GM12878 (cell line): ENCODE results near the gene SNX2. TPM values are rescaled to one million over a fixed set of nuclear protein-coding genes. Genes with fewer than 3 reads are reported as not detected.

Experiments used
- ATAC-seq: fragments of 200-7000 bp; cut with Tn5 transposase; 3 replicates; pipeline ENCODE4 v1.9.1; 2020; ENCODE audit warnings: mild to moderate bottlenecking, moderate library complexity
- BruUV-seq: library from RNA; stranded (reverse); fragments of 400-500 nt; replicated peaks from 2 replicates; lab custom pipeline; 2021; lab: Mats Ljungman, UMichigan
- CTCF ChIA-PET: fragments of 300-600 bp; sonication (Branson Sonifier 250); formaldehyde crosslinking; extraction: SDS; loops from one replicate; lab custom pipeline; 2021; ENCODE audit warnings: inconsistent platforms; lab: Yijun Ruan, JAX
- POLR2A ChIA-PET: fragments of 350-600 bp; formaldehyde crosslinking; extraction: SDS; loops from one replicate; lab custom pipeline; 2021; ENCODE audit warnings: inconsistent platforms; lab: Charles Lee
- RAD21 ChIA-PET: fragments of 300-600 bp; sonication (Branson Sonifier 250); formaldehyde crosslinking; loops from one replicate; lab custom pipeline; 2023; ENCODE audit warnings: antibody characterized with exemption; ENCODE audit not compliant: unreplicated experiment; lab: Charles Lee
- SMC1A ChIA-PET: fragments of 300-600 bp; sonication (Branson Sonifier 250); formaldehyde crosslinking; loops from one replicate; lab custom pipeline; 2023; ENCODE audit not compliant: unreplicated experiment, uncharacterized antibody; lab: Charles Lee
- DNase-seq: peaks from one replicate; pipeline ENCODE4 v3.0.0-alpha.2; 2011; ENCODE audit warnings: low read depth, low spot score
- FAIRE-seq: peaks from 3 replicates; lab custom pipeline; 2011; peaks lifted over from hg19 to GRCh38; lab: Jason Lieb, UNC
- H2AFZ ChIP-seq: 2 replicates; pipeline ENCODE4 v1.6.0; 2011; ENCODE audit warnings: low read depth, low read length, control low read depth; ENCODE audit not compliant: control insufficient read depth
- H3K27ac ChIP-seq: 2 replicates; pipeline ENCODE4 v1.5.1; 2011; ENCODE audit warnings: control low read depth; ENCODE audit not compliant: control insufficient read depth, insufficient read depth
- H3K27me3 ChIP-seq, 2 experiments: replicated peaks in 1 of 2; 2 replicates each; pipeline versions ENCODE4 v1.6.0 to v1.6.1; 2011; ENCODE audit warnings: low read length in 1 of 2; ENCODE audit not compliant: control insufficient read depth in 2 of 2, insufficient read depth in 2 of 2
- H3K36me3 ChIP-seq, 2 experiments: 2 replicates each; pipeline ENCODE4 v1.5.1; 2011; ENCODE audit warnings: low read length in 1 of 2; ENCODE audit not compliant: control insufficient read depth in 2 of 2, insufficient read depth in 2 of 2
- H3K4me1 ChIP-seq: 2 replicates; pipeline ENCODE4 v1.6.1; 2011; ENCODE audit warnings: mild to moderate bottlenecking, low read length, moderate library complexity, mixed read lengths; ENCODE audit not compliant: control insufficient read depth, insufficient read depth
- H3K4me2 ChIP-seq: 2 replicates; pipeline ENCODE4 v1.6.0; 2011; ENCODE audit warnings: control low read depth; ENCODE audit not compliant: control insufficient read depth, insufficient read depth
- H3K4me3 ChIP-seq: fragments of 200-600 bp; sonication (generic); 2 replicates; pipeline ENCODE4 v1.5.1; 2016
- H3K79me2 ChIP-seq: 2 replicates; pipeline ENCODE4 v1.6.0; 2011; ENCODE audit warnings: low read length; ENCODE audit not compliant: control insufficient read depth, insufficient read depth
- H3K9ac ChIP-seq: 2 replicates; pipeline ENCODE4 v1.8.0; 2011; ENCODE audit warnings: low read length, control low read depth, mixed read lengths; ENCODE audit not compliant: control insufficient read depth, insufficient read depth
- H3K9me3 ChIP-seq: replicated peaks from 3 replicates; pipeline ENCODE4 v1.5.1; 2011; ENCODE audit warnings: mild to moderate bottlenecking, low read length; ENCODE audit not compliant: control insufficient read depth, insufficient read depth
- H4K20me1 ChIP-seq: 2 replicates; pipeline ENCODE4 v1.6.0; 2011; ENCODE audit not compliant: control insufficient read depth, insufficient read depth
- BRCA1 ChIP-seq: IDR thresholded peaks from 2 replicates; pipeline ENCODE4 v1.6.1; 2011; ENCODE audit warnings: low read depth, low read length, improper control_type of control experiment
- CBX3 ChIP-seq: fragments of 200-600 bp; sonication (generic); IDR thresholded peaks from 2 replicates; pipeline ENCODE4 v1.6.1; 2016; ENCODE audit warnings: low read depth, borderline replicate concordance
- CREB1 ChIP-seq: IDR thresholded peaks from 2 replicates; pipeline ENCODE4 v1.6.1; 2012; ENCODE audit warnings: low read depth, mild to moderate bottlenecking, inconsistent platforms
- CREM ChIP-seq: IDR thresholded peaks from 2 replicates; pipeline ENCODE4 v1.6.1; 2014; ENCODE audit warnings: antibody characterized with exemption, low read depth
- DPF2 ChIP-seq: fragments of 450-650 bp; IDR thresholded peaks from 2 replicates; pipeline ENCODE4 v1.6.1; 2017; ENCODE audit warnings: mild to moderate bottlenecking
- ETV6 ChIP-seq, 2 experiments: fragments of 450-650 bp in 1 of 2; IDR thresholded peaks in 1 of 2; conservative IDR thresholded peaks in 1 of 2; 2 replicates each; pipeline ENCODE4 v1.6.1; 2014; ENCODE audit warnings: antibody characterized with exemption in 1 of 2, borderline replicate concordance in 1 of 2, low read depth in 1 of 2, mild to moderate bottlenecking in 1 of 2, moderate library complexity in 1 of 2
- HDGF ChIP-seq: fragments of 450-650 bp; IDR thresholded peaks from 2 replicates; pipeline ENCODE4 v1.6.1; 2016; ENCODE audit warnings: antibody characterized with exemption
- KDM1A ChIP-seq: fragments of 200-600 bp; sonication (generic); IDR thresholded peaks from 2 replicates; pipeline ENCODE4 v1.6.1; 2016; ENCODE audit warnings: borderline replicate concordance
- NR2F1 ChIP-seq: fragments of 450-650 bp; conservative IDR thresholded peaks from 2 replicates; pipeline ENCODE4 v1.6.1; 2017; ENCODE audit warnings: mild to moderate bottlenecking
- RBBP5 ChIP-seq: fragments of 200-600 bp; sonication (generic); conservative IDR thresholded peaks from 2 replicates; pipeline ENCODE4 v1.6.1; 2016
- RCOR1 ChIP-seq: conservative IDR thresholded peaks from 2 replicates; pipeline ENCODE4 v1.6.1; 2012; ENCODE audit warnings: low read depth, low read length, improper control_type of control experiment
- SRF ChIP-seq, 2 experiments: IDR thresholded peaks; 2 replicates each; pipeline ENCODE4 v1.6.1; 2011; ENCODE audit warnings: low read depth in 2 of 2, low read length in 2 of 2, mild to moderate bottlenecking in 1 of 2, moderate library complexity in 1 of 2
- TARDBP ChIP-seq: IDR thresholded peaks from 2 replicates; pipeline ENCODE4 v1.6.1; 2016; ENCODE audit warnings: borderline replicate concordance
- ZNF207 ChIP-seq: fragments of 450-650 bp; IDR thresholded peaks from 2 replicates; pipeline ENCODE4 v1.6.1; 2014; ENCODE audit warnings: antibody characterized with exemption, mild to moderate bottlenecking, borderline replicate concordance
- WGBS: methylation state at CpG from one replicate; pipeline ENCODE4 v1.1.6; 2016; ENCODE audit warnings: low lambda C conversion rate; ENCODE audit not compliant: insufficient replicate concordance, insufficient coverage; ENCODE audit errors: missing lambda C conversion rate; 5-methylcytosine and 5-hydroxymethylcytosine counted together
- in situ Hi-C: fragments of 300-500 bp; cut with MboI; formaldehyde crosslinking; loops from 9 replicates; pipeline ENCODE4 v1.14.3; 2018; ENCODE audit warnings: mixed read lengths
- intact Hi-C: fragments of 100-400 bp; cut with micrococcal nuclease; formaldehyde crosslinking; loops from one replicate; pipeline ENCODE4 v1.14.2; 2022; ENCODE audit not compliant: unreplicated experiment
- polyA plus RNA-seq, 11 experiments: library from polyadenylated mRNA; depleted of rRNA in 4 of 11; unstranded in 6 of 11; stranded (reverse) in 5 of 11; fragments of >200 nt; fragmentation: Nextera tagmentation in 4 of 11; fragmentation: Illumina TruSeq in 1 of 11; extraction: Ambion mirVana in 4 of 11; extraction: Trizol in 1 of 11; gene quantifications; 1 replicate in 1 of 11; 2 replicates in 10 of 11; pipeline versions ENCODE4 v1.2.1 to v1.2.3, GENCODE V29; 2011 to 2016; ENCODE audit warnings: inconsistent platforms in 2 of 11, missing spikeins in 2 of 11, low read depth in 1 of 11
- total RNA-seq, 4 experiments: library from RNA; depleted of rRNA in 3 of 4; stranded (reverse); fragments of >200 nt in 3 of 4; fragmentation: Illumina TruSeq in 1 of 4; extraction: Trizol in 1 of 4; gene quantifications; 2 replicates each; pipeline versions ENCODE4 v1.2.1 to v1.2.3, GENCODE V29; 2013 to 2021
- TF ChIP-seq, protein P1 (sequence below): IDR thresholded peaks from 2 replicates; pipeline ENCODE4 v1.6.1; 2011; ENCODE audit warnings: borderline replicate concordance, low read depth, mild to moderate bottlenecking, moderate library complexity, mixed read lengths, low read length; ENCODE audit not compliant: insufficient read depth; ENCODE audit errors: extremely low read length
- TF ChIP-seq, protein P2 (sequence below): IDR thresholded peaks from 2 replicates; pipeline ENCODE4 v1.6.1; 2011; ENCODE audit warnings: borderline replicate concordance, low read depth, mild to moderate bottlenecking, moderate library complexity, low read length; ENCODE audit not compliant: insufficient read depth, poor library complexity, severe bottlenecking

SNX2 gene
- total and polyA plus RNA-seq, 10 of the 15 experiments (the other 5 are each of a cell fraction or from before 2014, with no cell fraction given) = 46.3 to 84.3 (median 63.0) TPM

DNA sequence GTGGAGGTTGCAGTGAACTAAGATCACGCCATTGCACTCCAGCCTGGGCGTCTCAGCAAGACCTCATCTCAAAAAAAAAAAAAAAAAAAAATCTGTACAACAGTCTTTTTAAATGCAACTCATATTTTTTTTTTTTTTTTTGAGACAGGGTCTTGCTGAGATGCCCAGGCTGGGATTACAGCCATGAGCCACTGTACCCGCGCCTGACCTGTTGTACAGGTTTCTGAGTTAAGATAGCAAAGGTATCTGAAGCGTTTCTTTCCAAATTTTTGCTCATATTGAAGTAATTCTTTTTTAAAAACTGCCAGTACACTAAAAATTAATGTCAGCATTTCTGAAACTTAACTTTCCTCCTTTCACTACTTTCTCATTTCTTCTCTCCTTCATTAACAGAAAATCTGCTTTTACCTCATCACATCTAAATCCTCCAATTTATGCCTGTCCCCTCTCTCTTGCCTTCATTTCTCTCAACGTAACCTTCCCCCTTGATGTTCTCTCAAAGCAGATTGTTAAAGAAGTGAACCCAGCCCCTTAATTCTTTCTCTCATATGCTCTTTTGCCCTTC is 67.2 kb downstream of the SNX2 start:
- in situ Hi-C loops (no loop called here), intact Hi-C loops (no loop called here)
- POLR2A ChIA-PET = no interaction called here

More for the DNA sequence above, 67.2 kb downstream of the SNX2 start:
- H4K20me1 ChIP-seq = no peaks in the 10 kb centered on the region
- H3K9ac ChIP-seq = no peak overlapping the region
- ChIA-PET RAD21 (no interaction called here), CTCF (no interaction called here), SMC1A (no interaction called here)
- FAIRE-seq = no peak
- H3K27me3 ChIP-seq = no peaks in the 10 kb centered on the region
- H3K27ac ChIP-seq = no peak overlapping the region
- no peaks in the 10 kb centered on the region for H3K36me3 ChIP-seq
- H3K79me2 ChIP-seq = no peaks in the 10 kb centered on the region
- WGBS = 85% methylated on average over 5 of the region's 6 CpGs
- H3K9me3 ChIP-seq = no peaks in the 10 kb centered on the region
- TF ChIP-seq ETV6 (conservative IDR thresholded peaks at IDR 0.05 in 1 of 2, IDR thresholded peaks at IDR 0.05 in 1 of 2; ENCODE audit: borderline replicate concordance in 1 of 2, low read depth in 1 of 2) = no peak
- TF ChIP-seq KDM1A = no peak
- no peak for TF ChIP-seq CREB1
- no peak for TF ChIP-seq RCOR1
- TF ChIP-seq CREM = no peak
- TF ChIP-seq, protein P1, sequence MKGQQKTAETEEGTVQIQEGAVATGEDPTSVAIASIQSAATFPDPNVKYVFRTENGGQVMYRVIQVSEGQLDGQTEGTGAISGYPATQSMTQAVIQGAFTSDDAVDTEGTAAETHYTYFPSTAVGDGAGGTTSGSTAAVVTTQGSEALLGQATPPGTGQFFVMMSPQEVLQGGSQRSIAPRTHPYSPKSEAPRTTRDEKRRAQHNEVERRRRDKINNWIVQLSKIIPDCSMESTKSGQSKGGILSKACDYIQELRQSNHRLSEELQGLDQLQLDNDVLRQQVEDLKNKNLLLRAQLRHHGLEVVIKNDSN = no peak
- no peak for TF ChIP-seq RBBP5
- TF ChIP-seq CBX3 = no peak
- TF ChIP-seq ZNF207 = no peak
- TF ChIP-seq BRCA1 = no peak
- TF ChIP-seq HDGF = no peak
- no peak for TF ChIP-seq DPF2
- no peak for TF ChIP-seq SRF (IDR thresholded peaks at IDR 0.05; ENCODE audit: low read depth in 2 of 2, low read length in 2 of 2)
- TF ChIP-seq, protein P2, sequence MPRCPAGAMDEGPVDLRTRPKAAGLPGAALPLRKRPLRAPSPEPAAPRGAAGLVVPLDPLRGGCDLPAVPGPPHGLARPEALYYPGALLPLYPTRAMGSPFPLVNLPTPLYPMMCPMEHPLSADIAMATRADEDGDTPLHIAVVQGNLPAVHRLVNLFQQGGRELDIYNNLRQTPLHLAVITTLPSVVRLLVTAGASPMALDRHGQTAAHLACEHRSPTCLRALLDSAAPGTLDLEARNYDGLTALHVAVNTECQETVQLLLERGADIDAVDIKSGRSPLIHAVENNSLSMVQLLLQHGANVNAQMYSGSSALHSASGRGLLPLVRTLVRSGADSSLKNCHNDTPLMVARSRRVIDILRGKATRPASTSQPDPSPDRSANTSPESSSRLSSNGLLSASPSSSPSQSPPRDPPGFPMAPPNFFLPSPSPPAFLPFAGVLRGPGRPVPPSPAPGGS = no peak
- no peak for TF ChIP-seq NR2F1
- TF ChIP-seq TARDBP = no peak
- H3K4me1 ChIP-seq = peaks cover 6% of the 10 kb centered on the region
- BruUV-seq = no TSS peak
- no peak overlapping the region for H3K4me2 ChIP-seq
- no peak for DNase-seq
- no peak overlapping the region for H3K4me3 ChIP-seq
- no peak for ATAC-seq
- H2AFZ ChIP-seq = no peak overlapping the region
